GM23338 (cell line): ENCODE results near the gene RBM28. TPM values are rescaled to one million over a fixed set of nuclear protein-coding genes. Genes with fewer than 3 reads are reported as not detected.

ENCODE experiments used
- ATAC-seq: fragments of 200-7000 bp; cut with Tn5 transposase; 3 replicates; pipeline ENCODE4 v1.9.1; 2020
- DNase-seq: peaks from one replicate; pipeline ENCODE4 v3.0.0-alpha.2; 2015; ENCODE audit warnings: low spot score
- H2AFZ ChIP-seq: fragments of 200-600 bp; sonication (generic); 2 replicates; pipeline ENCODE4 v1.8.0; 2016; ENCODE audit warnings: antibody characterized with exemption, mild to moderate bottlenecking, moderate library complexity
- H3F3A ChIP-seq: fragments of 200-600 bp; sonication (generic); replicated peaks from 2 replicates; pipeline ENCODE4 v1.8.0; 2017; ENCODE audit warnings: antibody characterized with exemption, mixed run types, low read depth
- H3K27ac ChIP-seq: fragments of 200-600 bp; sonication (generic); 2 replicates; pipeline ENCODE4 v1.6.1; 2016; ENCODE audit warnings: low read depth
- H3K27me3 ChIP-seq: fragments of 200-600 bp; sonication (generic); 2 replicates; pipeline ENCODE4 v1.8.0; 2016; ENCODE audit warnings: mild to moderate bottlenecking, mixed run types, moderate library complexity; ENCODE audit not compliant: insufficient read depth
- H3K36me3 ChIP-seq: fragments of 200-600 bp; sonication (generic); 2 replicates; pipeline ENCODE4 v1.8.0; 2016; ENCODE audit warnings: mild to moderate bottlenecking; ENCODE audit not compliant: insufficient read depth
- H3K4me1 ChIP-seq: fragments of 200-600 bp; sonication (generic); 2 replicates; pipeline ENCODE4 v1.8.0; 2016; ENCODE audit warnings: mild to moderate bottlenecking, moderate library complexity; ENCODE audit not compliant: insufficient read depth
- H3K4me2 ChIP-seq: fragments of 200-600 bp; sonication (generic); 2 replicates; pipeline ENCODE4 v1.7.1; 2017; ENCODE audit warnings: mixed run types
- H3K4me3 ChIP-seq: fragments of 200-600 bp; sonication (generic); 2 replicates; pipeline ENCODE4 v1.6.1; 2016; ENCODE audit warnings: mixed run types
- H3K79me2 ChIP-seq: fragments of 200-600 bp; sonication (generic); replicated peaks from 2 replicates; pipeline ENCODE4 v1.8.0; 2017; ENCODE audit warnings: mild to moderate bottlenecking; ENCODE audit not compliant: insufficient read depth
- H3K9me2 ChIP-seq: fragments of 200-600 bp; sonication (generic); 2 replicates; pipeline ENCODE4 v1.8.0; 2017; ENCODE audit not compliant: insufficient read depth
- H4K20me1 ChIP-seq: fragments of 200-600 bp; sonication (generic); replicated peaks from 2 replicates; pipeline ENCODE4 v1.8.0; 2017; ENCODE audit warnings: mild to moderate bottlenecking; ENCODE audit not compliant: insufficient read depth
- H3K27ac Mint-ChIP-seq: 2 replicates; pipeline ENCODE4 v1.8.0; 2020; ENCODE audit warnings: inconsistent platforms, mild to moderate bottlenecking, moderate library complexity, mixed read lengths
- H3K27me3 Mint-ChIP-seq: 3 replicates; pipeline ENCODE4 v1.8.0; 2022; ENCODE audit warnings: low read depth, mild to moderate bottlenecking, moderate library complexity, mixed read lengths, inconsistent platforms; ENCODE audit not compliant: insufficient read depth, poor library complexity
- H3K36me3 Mint-ChIP-seq: 3 replicates; pipeline ENCODE4 v1.8.0; 2021; ENCODE audit warnings: low read depth, mild to moderate bottlenecking, inconsistent platforms, moderate library complexity, mixed read lengths
- H3K4me1 Mint-ChIP-seq: 3 replicates; pipeline ENCODE4 v1.8.0; 2020; ENCODE audit warnings: mild to moderate bottlenecking, inconsistent platforms, mixed read lengths
- H3K4me3 Mint-ChIP-seq: 3 replicates; pipeline ENCODE4 v1.8.0; 2021; ENCODE audit warnings: moderate library complexity, mild to moderate bottlenecking, inconsistent platforms, mixed read lengths
- H3K9me3 Mint-ChIP-seq: 3 replicates; pipeline ENCODE4 v1.8.0; 2020; ENCODE audit warnings: moderate library complexity, mild to moderate bottlenecking, inconsistent platforms, mixed read lengths
- CREB1 ChIP-seq: fragments of 250-450 bp; sonication (Bioruptor Pico); IDR thresholded peaks from 2 replicates; pipeline ENCODE4 v1.5.0; 2020; ENCODE audit warnings: low read depth, mild to moderate bottlenecking, moderate library complexity
- EZH2 ChIP-seq: fragments of 200-600 bp; sonication (generic); IDR thresholded peaks from one replicate; pipeline ENCODE4 v1.8.0; 2017; ENCODE audit warnings: antibody characterized with exemption, mild to moderate bottlenecking, low read depth; ENCODE audit not compliant: unreplicated experiment
- JUNB ChIP-seq: IDR thresholded peaks from one replicate; pipeline ENCODE4 v1.6.1; 2016; ENCODE audit warnings: antibody characterized with exemption; ENCODE audit not compliant: unreplicated experiment
- NANOG ChIP-seq: IDR thresholded peaks from 2 replicates; pipeline ENCODE4 v1.6.1; 2016; ENCODE audit warnings: antibody characterized with exemption, borderline replicate concordance
- STAT1 ChIP-seq: IDR thresholded peaks from one replicate; pipeline ENCODE4 v1.6.1; 2016; ENCODE audit warnings: antibody characterized with exemption; ENCODE audit not compliant: unreplicated experiment
- polyA plus RNA-seq: library from polyadenylated mRNA; unstranded; fragments of >200 nt; fragmentation: Nextera tagmentation; extraction: Ambion mirVana; gene quantifications from 2 replicates; pipeline ENCODE4 v1.2.1, GENCODE V29; 2016
- total RNA-seq: library from RNA; depleted of rRNA; stranded (reverse); fragments of >200 nt; shearing (Covaris generic); gene quantifications from 2 replicates; pipeline ENCODE4 v1.2.3, GENCODE V29; 2014
- TF ChIP-seq, protein P1 (sequence below): IDR thresholded peaks from one replicate; pipeline ENCODE4 v1.6.1; 2018; ENCODE audit warnings: antibody characterized with exemption; ENCODE audit not compliant: unreplicated experiment
- TF ChIP-seq, protein P2 (sequence below), 2 experiments: fragments of 200-600 bp in 1 of 2; sonication (generic) in 1 of 2; conservative IDR thresholded peaks; 2 replicates each; pipeline versions ENCODE4 v1.5.1 to v1.6.1; 2016 to 2017; ENCODE audit warnings: antibody characterized with exemption in 2 of 2, low read depth in 2 of 2, mild to moderate bottlenecking in 2 of 2, moderate library complexity in 1 of 2

Gene RBM28
- total and polyA plus RNA-seq, 2 experiments from 2014 or later = 24.3 to 87.5 TPM

DNA sequence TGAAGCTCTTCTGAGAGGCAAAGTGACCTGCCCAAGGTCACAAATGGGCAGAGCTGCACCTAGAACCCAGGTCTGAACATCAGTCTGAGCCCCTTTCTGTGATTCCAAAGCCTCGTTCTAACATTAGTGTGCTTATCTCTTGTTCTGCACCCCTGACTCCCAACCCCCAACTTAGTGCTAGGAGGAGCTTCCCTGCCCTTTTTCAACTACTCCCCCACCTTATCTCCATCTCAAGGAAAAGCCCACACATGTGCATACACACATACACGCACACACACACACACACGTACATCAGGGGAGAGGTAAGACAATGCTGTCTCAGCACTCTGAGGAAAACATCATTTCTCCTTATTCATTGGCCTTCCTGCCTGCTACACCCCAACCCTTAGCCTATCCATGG lies 9.5 kb upstream of the RBM28 start (continued):
- TF ChIP-seq, protein P1, sequence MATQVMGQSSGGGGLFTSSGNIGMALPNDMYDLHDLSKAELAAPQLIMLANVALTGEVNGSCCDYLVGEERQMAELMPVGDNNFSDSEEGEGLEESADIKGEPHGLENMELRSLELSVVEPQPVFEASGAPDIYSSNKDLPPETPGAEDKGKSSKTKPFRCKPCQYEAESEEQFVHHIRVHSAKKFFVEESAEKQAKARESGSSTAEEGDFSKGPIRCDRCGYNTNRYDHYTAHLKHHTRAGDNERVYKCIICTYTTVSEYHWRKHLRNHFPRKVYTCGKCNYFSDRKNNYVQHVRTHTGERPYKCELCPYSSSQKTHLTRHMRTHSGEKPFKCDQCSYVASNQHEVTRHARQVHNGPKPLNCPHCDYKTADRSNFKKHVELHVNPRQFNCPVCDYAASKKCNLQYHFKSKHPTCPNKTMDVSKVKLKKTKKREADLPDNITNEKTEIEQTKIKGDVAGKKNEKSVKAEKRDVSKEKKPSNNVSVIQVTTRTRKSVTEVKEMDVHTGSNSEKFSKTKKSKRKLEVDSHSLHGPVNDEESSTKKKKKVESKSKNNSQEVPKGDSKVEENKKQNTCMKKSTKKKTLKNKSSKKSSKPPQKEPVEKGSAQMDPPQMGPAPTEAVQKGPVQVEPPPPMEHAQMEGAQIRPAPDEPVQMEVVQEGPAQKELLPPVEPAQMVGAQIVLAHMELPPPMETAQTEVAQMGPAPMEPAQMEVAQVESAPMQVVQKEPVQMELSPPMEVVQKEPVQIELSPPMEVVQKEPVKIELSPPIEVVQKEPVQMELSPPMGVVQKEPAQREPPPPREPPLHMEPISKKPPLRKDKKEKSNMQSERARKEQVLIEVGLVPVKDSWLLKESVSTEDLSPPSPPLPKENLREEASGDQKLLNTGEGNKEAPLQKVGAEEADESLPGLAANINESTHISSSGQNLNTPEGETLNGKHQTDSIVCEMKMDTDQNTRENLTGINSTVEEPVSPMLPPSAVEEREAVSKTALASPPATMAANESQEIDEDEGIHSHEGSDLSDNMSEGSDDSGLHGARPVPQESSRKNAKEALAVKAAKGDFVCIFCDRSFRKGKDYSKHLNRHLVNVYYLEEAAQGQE = no peak
- TF ChIP-seq JUNB (no peak), NANOG (no peak)
- TF ChIP-seq, protein P2, sequence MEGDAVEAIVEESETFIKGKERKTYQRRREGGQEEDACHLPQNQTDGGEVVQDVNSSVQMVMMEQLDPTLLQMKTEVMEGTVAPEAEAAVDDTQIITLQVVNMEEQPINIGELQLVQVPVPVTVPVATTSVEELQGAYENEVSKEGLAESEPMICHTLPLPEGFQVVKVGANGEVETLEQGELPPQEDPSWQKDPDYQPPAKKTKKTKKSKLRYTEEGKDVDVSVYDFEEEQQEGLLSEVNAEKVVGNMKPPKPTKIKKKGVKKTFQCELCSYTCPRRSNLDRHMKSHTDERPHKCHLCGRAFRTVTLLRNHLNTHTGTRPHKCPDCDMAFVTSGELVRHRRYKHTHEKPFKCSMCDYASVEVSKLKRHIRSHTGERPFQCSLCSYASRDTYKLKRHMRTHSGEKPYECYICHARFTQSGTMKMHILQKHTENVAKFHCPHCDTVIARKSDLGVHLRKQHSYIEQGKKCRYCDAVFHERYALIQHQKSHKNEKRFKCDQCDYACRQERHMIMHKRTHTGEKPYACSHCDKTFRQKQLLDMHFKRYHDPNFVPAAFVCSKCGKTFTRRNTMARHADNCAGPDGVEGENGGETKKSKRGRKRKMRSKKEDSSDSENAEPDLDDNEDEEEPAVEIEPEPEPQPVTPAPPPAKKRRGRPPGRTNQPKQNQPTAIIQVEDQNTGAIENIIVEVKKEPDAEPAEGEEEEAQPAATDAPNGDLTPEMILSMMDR (conservative IDR thresholded peaks at IDR 0.05; ENCODE audit: low read depth in 2 of 2) = no peak

DNA sequence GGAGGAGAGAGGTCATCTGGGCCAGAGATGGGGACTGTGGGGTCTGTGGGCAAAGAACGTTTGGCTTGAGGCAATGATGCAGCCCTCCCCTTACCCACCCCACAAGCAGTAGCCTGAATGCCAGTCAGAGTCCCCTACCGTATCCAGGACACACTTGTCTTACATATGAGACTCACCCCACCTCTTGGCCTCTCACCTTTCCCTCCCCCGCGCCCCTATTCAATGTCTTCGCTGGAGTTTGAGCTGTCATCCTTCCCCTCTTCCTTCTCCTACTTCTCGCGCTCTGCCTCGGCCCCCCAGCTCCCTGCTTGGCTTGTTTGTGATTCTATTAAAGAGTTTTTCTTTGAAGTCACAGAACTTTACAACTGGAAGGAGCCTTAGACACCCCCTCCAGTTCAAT lies 8.9 kb upstream of the RBM28 start:
- Histone ChIP-seq H3K79me2 (no peaks in the 10 kb centered on the region), H3K9me2 (no peaks in the 10 kb centered on the region), H3F3A (no peaks in the 10 kb centered on the region), H3K36me3 (no peaks in the 10 kb centered on the region), H3K4me3 (peak overlapping the region; percentile 32; the same call in 1 of the 2 replicates), H2AFZ (no peak overlapping the region), H3K27me3 (peaks cover 84% of the 10 kb centered on the region), H3K27ac (no peak overlapping the region), H4K20me1 (no peaks in the 10 kb centered on the region), H3K4me2 (peak overlapping the region; percentile 60; the same call in 1 of the 2 replicates), H3K4me1 (peaks cover 4% of the 10 kb centered on the region; the same call in 1 of the 2 replicates)
- no peaks in the 10 kb centered on the region for H3K36me3 Mint-ChIP-seq
- TF ChIP-seq, protein P1 = no peak
- peak; percentile 37 for TF ChIP-seq EZH2
- TF ChIP-seq JUNB = no peak
- TF ChIP-seq CREB1 (CRISPR knock-in tag) = no peak
- no peak for TF ChIP-seq STAT1
- no peak overlapping the region; the same call in 2 of the 3 replicates for H3K4me3 Mint-ChIP-seq
- peak; percentile 4 for ATAC-seq
- H3K27me3 Mint-ChIP-seq = peaks cover 50% of the 10 kb centered on the region
- H3K27ac Mint-ChIP-seq = no peak overlapping the region
- peaks cover 11% of the 10 kb centered on the region for H3K4me1 Mint-ChIP-seq
- no peaks in the 10 kb centered on the region; the same call in 2 of the 3 replicates for H3K9me3 Mint-ChIP-seq
- DNase-seq = peak; percentile 32
